Breast epithelium (tissue), 3 donors: ENCODE results near the gene ANKIB1.

ENCODE experiments used
- POLR2A ChIP-seq: fragments of 450-650 bp; IDR thresholded peaks from one replicate; pipeline ENCODE4 v1.6.1; 2016; ENCODE audit warnings: antibody characterized with exemption, mild to moderate bottlenecking, moderate library complexity
- POLR2AphosphoS5 ChIP-seq, 3 donors: sonication (generic); formaldehyde crosslinking; IDR thresholded peaks; one replicate each; pipeline ENCODE4 v1.6.1; 2017; ENCODE audit warnings: antibody characterized with exemption in 3 of 3
- TF ChIP-seq, protein P1 (sequence below), 3 donors: fragments of 450-650 bp; IDR thresholded peaks; one replicate each; pipeline ENCODE4 v1.5.1; 2016 to 2017; ENCODE audit warnings: antibody characterized with exemption in 3 of 3, mild to moderate bottlenecking in 3 of 3, moderate library complexity in 3 of 3

DNA sequence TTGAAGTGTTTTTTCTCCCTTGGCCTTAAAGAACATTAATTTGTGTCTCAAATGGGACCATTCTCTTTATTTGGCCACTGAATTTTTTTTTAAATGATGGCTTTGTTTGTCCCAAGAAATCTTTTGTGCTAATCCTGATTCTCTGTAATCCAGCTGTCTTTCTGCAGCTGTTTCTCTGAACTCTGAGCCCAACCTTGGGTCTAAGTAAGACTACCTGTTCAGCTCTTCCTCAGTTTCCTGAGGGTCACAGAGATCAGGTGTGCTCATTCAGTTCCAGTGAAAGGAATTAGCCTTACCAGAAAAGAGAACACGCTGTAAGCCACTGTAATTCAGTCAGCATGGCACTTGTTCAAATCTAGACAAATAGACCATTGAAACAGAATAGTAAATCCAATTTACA is 94.2 kb downstream of the ANKIB1 start:
- TF ChIP-seq POLR2AphosphoS5 (IDR thresholded peaks at IDR 0.05) = no peak
- TF ChIP-seq, protein P1, sequence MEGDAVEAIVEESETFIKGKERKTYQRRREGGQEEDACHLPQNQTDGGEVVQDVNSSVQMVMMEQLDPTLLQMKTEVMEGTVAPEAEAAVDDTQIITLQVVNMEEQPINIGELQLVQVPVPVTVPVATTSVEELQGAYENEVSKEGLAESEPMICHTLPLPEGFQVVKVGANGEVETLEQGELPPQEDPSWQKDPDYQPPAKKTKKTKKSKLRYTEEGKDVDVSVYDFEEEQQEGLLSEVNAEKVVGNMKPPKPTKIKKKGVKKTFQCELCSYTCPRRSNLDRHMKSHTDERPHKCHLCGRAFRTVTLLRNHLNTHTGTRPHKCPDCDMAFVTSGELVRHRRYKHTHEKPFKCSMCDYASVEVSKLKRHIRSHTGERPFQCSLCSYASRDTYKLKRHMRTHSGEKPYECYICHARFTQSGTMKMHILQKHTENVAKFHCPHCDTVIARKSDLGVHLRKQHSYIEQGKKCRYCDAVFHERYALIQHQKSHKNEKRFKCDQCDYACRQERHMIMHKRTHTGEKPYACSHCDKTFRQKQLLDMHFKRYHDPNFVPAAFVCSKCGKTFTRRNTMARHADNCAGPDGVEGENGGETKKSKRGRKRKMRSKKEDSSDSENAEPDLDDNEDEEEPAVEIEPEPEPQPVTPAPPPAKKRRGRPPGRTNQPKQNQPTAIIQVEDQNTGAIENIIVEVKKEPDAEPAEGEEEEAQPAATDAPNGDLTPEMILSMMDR (IDR thresholded peaks at IDR 0.05) = no peak
- no peak for TF ChIP-seq POLR2A
